GM18505 (cell line): ENCODE results near the gene CLEC17A.
"Not testable (repeated sequence)": the region's sequence is repeated elsewhere in the genome, so short reads cannot be mapped to it uniquely, and the experiment has no call there.

Experiments used
- ATAC-seq: cut with Tn5 transposase; IDR thresholded peaks from one replicate; pipeline ENCODE4 v1.9.1; 2021; ENCODE audit not compliant: unreplicated experiment
- POLR2A ChIP-seq: IDR thresholded peaks from 4 replicates; pipeline ENCODE4 v1.6.1; 2011; ENCODE audit warnings: borderline replicate concordance; ENCODE audit not compliant: insufficient read depth, insufficient read length; ENCODE audit errors: extremely low read depth

The CLEC17A gene

GRCh38 chr19:14553042-14553938 lies 29.6 kb upstream of the CLEC17A start:
- no peak for ATAC-seq
- no peak for TF ChIP-seq POLR2A

DNA sequence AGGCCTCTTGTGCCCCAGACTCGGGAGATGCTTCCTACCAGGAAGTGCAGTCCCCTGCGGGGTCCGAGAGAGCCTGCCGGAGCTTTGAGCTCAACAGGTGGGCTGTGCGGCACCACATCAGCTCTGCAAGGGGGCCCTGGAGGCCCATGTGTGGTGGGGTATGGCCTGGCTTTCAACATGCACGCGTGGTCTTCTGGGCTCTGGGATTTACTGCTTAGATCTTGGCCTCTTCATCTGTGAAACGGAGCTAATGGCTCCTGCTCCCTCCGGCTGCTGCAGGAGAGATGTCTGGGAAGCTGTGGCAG lies 29.0 kb upstream of the CLEC17A start:
- TF ChIP-seq POLR2A: no peak
- ATAC-seq: no peak

- no peak for ATAC-seq
- no peak for TF ChIP-seq POLR2A
These were observed 28.5 kb upstream of the CLEC17A start for GRCh38 chr19:14554382-14554812.

DNA sequence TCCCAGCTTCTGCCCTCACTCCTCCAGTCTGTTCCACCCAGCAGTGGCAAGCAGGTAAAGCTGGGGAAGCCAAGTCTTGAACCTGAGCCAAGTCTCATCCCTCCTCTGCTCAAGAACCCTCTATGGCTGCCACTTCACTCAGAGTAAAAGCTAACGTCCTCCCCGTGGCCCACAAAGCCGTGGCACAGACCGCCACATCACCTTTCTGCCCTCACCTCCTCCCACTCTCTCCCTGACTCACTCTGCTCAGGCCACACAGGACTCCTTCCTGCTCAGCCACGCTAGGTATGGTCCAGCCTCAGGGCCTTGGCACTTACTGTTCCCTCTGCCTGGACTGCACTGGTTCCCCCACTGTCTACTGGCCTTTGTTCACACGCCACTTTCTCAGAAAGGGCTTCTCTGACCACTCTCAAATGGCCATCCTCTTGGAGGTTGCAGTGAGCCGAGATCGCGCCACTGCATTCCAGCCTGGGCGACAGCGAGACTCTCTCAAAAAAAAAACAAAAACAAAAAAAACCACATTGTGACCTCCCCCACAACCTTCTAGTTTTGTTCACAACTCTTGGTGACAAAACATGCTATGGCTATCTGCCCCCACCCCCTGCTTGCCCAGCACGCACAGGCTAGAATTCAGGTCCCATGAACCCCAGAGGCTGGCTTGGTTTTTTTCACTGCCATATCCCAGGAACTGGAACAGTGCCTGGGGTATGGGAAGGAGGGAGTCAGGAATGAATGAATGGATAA lies 26.8 kb upstream of the CLEC17A start:
- ATAC-seq: no peak
- no peak for TF ChIP-seq POLR2A

- TF ChIP-seq POLR2A: no peak
- no peak for ATAC-seq
These were observed 26.2 kb upstream of the CLEC17A start for GRCh38 chr19:14556662-14557188.

GRCh38 chr19:14558370-14559066 lies 24.4 kb upstream of the CLEC17A start:
- TF ChIP-seq POLR2A: no peak
- ATAC-seq: no peak

DNA sequence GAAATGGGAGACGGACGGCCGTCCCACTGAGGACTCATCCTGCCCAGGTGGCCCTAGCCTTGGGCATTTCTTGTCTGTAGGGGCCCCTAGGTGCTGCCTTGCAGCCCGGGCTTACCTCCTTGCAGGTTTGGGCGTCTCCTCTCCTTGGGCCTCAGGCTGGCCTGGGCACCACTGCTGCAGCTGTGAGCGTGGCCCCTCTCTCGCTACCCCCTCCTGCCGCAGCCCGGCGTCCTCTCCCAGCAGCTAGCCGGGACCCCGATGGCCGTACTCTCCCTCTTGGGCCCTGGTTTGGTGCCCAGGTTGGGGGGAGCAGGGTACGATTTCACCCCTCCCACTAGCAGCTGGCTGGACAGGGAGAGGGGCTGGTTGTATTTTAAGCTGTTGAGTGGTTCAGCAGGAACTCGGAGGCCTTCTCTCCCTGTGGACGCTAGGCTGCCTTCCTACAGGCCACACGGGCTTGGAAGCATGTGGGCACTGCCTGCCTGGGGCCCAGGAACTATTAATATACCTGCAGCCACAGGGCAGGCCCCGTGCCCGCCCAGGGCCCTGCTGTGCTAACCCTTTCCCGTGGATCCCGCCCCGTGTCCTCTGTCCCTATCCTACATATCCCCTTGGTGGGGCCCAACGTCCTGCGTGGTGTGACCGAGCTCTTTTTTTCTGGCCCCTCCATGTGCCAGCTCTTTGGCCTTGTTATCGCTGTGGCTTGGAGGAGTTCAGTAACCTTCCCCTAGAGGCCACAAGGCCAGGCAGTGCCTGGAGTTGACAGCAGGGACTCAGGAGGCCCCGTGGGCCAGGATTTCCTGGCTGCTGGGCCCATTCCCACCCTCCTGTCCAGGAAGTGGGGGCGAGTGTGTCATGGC lies 22.7 kb upstream of the CLEC17A start:
- no peak for ATAC-seq
- TF ChIP-seq POLR2A: no peak

GRCh38 chr19:14560776-14561108 lies 22.1 kb upstream of the CLEC17A start:
- ATAC-seq: no peak
- no peak for TF ChIP-seq POLR2A

DNA sequence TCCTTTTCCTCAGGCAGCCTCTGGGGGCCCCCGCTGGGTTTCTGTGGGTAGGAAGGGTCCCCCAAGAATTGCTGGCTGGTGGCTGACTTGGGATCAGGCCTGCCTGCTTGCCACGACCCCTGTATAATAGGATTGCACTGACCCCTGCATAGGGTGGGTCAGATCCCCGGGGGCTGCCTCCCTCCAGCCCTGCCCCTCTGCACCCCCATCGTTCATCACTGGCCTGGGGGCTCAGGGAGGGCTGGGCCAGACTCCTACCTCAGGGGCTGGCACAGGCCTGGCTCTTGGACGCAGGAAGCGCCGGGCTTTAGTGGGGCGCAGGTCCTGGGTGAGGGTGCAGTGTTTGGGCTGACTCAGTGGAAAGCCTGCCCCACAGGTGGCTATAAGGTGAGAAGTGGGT lies 21.6 kb upstream of the CLEC17A start:
- TF ChIP-seq POLR2A: no peak
- ATAC-seq: no peak

DNA sequence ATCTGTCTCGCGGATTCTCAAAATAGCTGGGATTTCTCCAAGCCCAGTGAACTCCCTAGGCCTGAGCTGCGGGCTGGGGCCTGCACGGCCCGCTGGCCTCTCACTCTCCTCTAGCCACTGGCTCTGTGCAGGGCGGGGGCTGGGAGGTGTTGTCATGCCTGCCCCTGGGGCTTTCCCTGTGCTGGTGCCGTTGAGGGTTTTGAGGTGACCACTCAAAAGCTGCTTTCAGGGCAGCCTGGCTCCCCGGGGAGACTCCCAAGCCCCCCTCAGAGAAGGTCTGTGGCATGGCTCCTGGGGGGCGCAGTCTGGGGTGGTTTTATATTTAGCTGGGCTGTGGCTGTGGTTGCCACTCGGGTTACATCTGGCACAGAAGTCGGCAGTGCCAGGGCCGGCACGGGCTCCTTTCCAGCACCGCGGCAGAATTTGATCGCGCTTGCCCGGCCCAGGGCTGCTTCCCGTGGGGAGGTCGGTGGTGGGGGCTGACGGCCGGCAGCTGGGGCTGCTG lies 21.0 kb upstream of the CLEC17A start:
- no peak for TF ChIP-seq POLR2A
- no peak for ATAC-seq

DNA sequence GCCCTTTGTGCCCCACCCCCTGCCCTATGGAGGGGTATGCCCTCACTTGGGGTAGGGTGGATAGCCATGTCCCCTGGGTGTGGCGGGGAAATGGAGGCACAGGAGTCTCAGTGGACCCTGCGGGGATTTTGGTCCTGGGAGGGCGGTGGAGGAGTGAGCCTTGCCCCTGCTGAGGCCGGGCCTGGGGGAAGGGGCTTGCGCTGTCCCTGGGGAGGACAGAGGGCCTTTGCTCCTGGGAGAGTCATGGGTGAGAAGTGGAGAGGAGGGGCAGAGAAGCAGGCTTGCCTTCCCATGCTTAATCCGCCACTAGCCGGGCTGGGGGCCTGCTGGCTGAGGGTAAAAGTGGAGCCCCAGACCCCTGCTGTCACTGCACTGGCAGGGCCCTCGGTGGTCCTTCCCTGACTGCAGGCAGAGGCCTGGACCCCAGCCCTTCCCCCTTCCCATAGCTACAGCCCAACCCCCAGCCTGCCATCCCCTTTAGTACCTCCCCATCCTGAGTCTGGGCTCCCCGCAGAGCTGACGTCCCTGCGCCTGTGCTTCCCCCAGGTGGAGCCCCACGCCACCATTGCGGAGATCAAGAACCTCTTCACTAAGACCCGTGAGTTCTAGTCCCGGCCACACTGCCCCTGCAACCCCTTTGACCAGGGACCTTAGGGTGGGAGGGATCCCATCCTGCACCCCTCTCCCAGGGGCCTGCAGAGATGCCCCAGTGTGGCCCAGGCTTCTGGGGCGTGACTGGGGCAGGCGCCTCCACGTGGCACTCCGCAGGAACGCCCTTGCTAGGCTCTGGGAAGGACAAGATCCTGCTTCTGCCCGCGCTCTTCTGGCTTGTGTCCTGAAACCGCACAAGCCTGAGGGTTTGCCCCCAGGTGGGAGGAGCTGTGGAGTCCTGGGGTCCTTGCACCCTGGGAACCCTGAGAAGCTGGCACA lies 20.0 kb upstream of the CLEC17A start:
- ATAC-seq: no peak
- TF ChIP-seq POLR2A: no peak

GRCh38 chr19:14563590-14563926 lies 19.3 kb upstream of the CLEC17A start:
- no peak for ATAC-seq
- no peak for TF ChIP-seq POLR2A

DNA sequence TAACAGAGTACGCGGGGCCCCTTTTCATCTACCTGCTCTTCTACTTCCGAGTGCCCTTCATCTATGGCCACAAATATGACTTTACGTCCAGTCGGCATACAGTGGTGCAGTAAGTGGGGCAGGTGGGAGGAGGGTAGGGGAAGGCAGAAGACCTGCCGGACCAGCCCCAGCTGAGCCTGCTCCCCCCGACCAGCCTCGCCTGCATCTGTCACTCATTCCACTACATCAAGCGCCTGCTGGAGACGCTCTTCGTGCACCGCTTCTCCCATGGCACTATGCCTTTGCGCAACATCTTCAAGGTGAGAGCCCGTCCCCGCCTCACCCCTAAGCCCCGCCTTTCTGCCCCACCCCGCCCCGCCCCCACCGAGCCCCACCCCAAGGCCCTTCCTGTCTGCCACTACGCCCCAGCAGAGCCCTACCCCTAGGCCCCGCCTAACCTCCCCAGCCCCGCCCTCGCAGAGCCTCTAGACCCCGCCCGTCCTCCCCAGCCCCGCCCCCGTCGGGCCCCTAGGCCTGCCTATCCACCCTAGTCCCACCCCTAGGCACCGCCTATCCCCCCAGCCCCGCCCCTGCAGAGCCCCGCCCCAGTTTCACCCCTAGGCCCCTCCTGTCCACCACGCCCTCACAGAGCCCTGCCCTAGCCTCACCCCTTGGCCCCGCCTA lies 18.8 kb upstream of the CLEC17A start:
- TF ChIP-seq POLR2A: no peak
- ATAC-seq: no peak

- ATAC-seq: not testable (repeated sequence)
These were observed 18.1 kb upstream of the CLEC17A start for GRCh38 chr19:14564652-14565297.
